Esophagus muscularis mucosa (tissue), 4 donors: ENCODE results near the gene OXCT2. TPM values are rescaled to one million over a fixed set of nuclear protein-coding genes. Genes with fewer than 3 reads are reported as not detected.
"Not testable (repeated sequence)": the region's sequence is repeated elsewhere in the genome, so short reads cannot be mapped to it uniquely, and the experiment has no call there.

Source experiments
- DNase-seq: peaks from one replicate; pipeline ENCODE4 v3.0.0-alpha.2; 2017; ENCODE audit errors: extremely low spot score
- H3K27ac ChIP-seq, 4 donors: fragments of 200-600 bp; sonication (generic); replicated peaks in 1 of 4; 1 replicate in 3 of 4; 2 replicates in 1 of 4; pipeline ENCODE4 v1.5.1; 2016 to 2019; ENCODE audit warnings: mild to moderate bottlenecking in 1 of 4
- H3K27me3 ChIP-seq, 4 donors: fragments of 200-600 bp; sonication (generic); one replicate each; pipeline versions ENCODE4 v1.5.1 to v1.6.0; 2016 to 2019
- H3K36me3 ChIP-seq, 4 donors: fragments of 200-600 bp; sonication (generic); one replicate each; pipeline ENCODE4 v1.5.1; 2016 to 2019
- H3K4me1 ChIP-seq, 4 donors: fragments of 200-600 bp; sonication (generic); one replicate each; pipeline ENCODE4 v1.5.1; 2016 to 2019
- H3K4me3 ChIP-seq, 4 donors: fragments of 200-600 bp; sonication (generic); 1 replicate in 2 of 4; 2 replicates in 2 of 4; pipeline ENCODE4 v1.5.1; 2016 to 2019; ENCODE audit warnings: mild to moderate bottlenecking in 4 of 4, moderate library complexity in 1 of 4
- H3K9me3 ChIP-seq, 4 donors: fragments of 200-600 bp; sonication (generic); 1 replicate in 3 of 4; 2 replicates in 1 of 4; pipeline ENCODE4 v1.5.1; 2016 to 2019
- EP300 ChIP-seq: sonication (generic); formaldehyde crosslinking; IDR thresholded peaks from one replicate; pipeline ENCODE4 v1.6.1; 2017; ENCODE audit warnings: antibody characterized with exemption
- POLR2A ChIP-seq: fragments of 450-650 bp; IDR thresholded peaks from one replicate; pipeline ENCODE4 v1.6.1; 2017; ENCODE audit warnings: antibody characterized with exemption, moderate library complexity, mild to moderate bottlenecking, low read depth
- POLR2AphosphoS5 ChIP-seq, 2 donors: sonication (generic); formaldehyde crosslinking; IDR thresholded peaks; one replicate each; pipeline ENCODE4 v1.6.1; 2017; ENCODE audit warnings: antibody characterized with exemption in 2 of 2
- WGBS: methylation state at CpG from one replicate; pipeline ENCODE4 v1.1.5; 2018; 5-methylcytosine and 5-hydroxymethylcytosine counted together
- intact Hi-C: fragments of 100-400 bp; cut with DNase I; formaldehyde crosslinking; loops from one replicate; pipeline ENCODE4 v1.15.1; 2023
- total RNA-seq, 4 donors: library from RNA; depleted of rRNA; stranded (reverse); fragments of >200 nt; gene quantifications; one replicate each; pipeline versions ENCODE4 v1.1.0 to v1.2.1, GENCODE V29; 2016
- TF ChIP-seq, protein P1 (sequence below), 3 experiments: fragments of 200-600 bp in 2 of 3; fragments of 450-650 bp in 1 of 3; sonication (generic) in 2 of 3; IDR thresholded peaks; one replicate each; pipeline ENCODE4 v1.5.1; 2017 to 2019; ENCODE audit warnings: antibody characterized with exemption in 3 of 3, mild to moderate bottlenecking in 2 of 3, moderate library complexity in 1 of 3

The OXCT2 gene
- total RNA-seq, 4 donors from 2014 or later, result 0.65 to 1.4 (median 0.83) TPM

DNA sequence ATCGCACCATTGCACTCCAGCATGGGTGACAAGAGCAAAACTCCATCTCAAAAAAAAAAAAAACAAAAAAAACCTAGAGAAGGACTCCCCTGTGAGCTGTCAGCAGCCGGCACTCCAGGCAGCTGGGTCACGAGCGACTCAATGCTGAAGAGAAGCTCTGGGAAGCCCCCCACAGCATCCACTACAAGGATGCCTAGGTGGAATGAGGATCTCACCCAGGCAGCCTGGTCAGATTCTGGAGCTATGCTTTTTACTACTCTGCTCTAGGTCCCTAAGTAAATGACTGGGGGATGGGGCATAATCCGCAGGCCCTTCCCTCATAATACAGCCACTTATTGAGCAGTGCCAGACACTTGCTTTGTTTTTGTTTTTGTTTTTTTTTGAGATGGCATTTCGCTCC lies 11.0 kb upstream of the OXCT2 start:
- 90% methylated on average over 6 of the region's 6 CpGs for WGBS
- peaks cover 0 to 9% (median 0%) of the 10 kb centered on the region in 4 donors for H3K27me3 ChIP-seq
- no peak overlapping the region for H3K27ac ChIP-seq
- no peak overlapping the region for H3K4me3 ChIP-seq
- no peaks in the 10 kb centered on the region for H3K4me1 ChIP-seq
- no peak for TF ChIP-seq POLR2A
- TF ChIP-seq, protein P1, sequence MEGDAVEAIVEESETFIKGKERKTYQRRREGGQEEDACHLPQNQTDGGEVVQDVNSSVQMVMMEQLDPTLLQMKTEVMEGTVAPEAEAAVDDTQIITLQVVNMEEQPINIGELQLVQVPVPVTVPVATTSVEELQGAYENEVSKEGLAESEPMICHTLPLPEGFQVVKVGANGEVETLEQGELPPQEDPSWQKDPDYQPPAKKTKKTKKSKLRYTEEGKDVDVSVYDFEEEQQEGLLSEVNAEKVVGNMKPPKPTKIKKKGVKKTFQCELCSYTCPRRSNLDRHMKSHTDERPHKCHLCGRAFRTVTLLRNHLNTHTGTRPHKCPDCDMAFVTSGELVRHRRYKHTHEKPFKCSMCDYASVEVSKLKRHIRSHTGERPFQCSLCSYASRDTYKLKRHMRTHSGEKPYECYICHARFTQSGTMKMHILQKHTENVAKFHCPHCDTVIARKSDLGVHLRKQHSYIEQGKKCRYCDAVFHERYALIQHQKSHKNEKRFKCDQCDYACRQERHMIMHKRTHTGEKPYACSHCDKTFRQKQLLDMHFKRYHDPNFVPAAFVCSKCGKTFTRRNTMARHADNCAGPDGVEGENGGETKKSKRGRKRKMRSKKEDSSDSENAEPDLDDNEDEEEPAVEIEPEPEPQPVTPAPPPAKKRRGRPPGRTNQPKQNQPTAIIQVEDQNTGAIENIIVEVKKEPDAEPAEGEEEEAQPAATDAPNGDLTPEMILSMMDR (IDR thresholded peaks at IDR 0.05), result no peak
- no peak for TF ChIP-seq EP300
- TF ChIP-seq POLR2AphosphoS5 (IDR thresholded peaks at IDR 0.05), result no peak
- no peak for DNase-seq
- intact Hi-C loops, result no loop called here
- no peaks in the 10 kb centered on the region for H3K36me3 ChIP-seq
- H3K9me3 ChIP-seq, result no peaks in the 10 kb centered on the region

DNA sequence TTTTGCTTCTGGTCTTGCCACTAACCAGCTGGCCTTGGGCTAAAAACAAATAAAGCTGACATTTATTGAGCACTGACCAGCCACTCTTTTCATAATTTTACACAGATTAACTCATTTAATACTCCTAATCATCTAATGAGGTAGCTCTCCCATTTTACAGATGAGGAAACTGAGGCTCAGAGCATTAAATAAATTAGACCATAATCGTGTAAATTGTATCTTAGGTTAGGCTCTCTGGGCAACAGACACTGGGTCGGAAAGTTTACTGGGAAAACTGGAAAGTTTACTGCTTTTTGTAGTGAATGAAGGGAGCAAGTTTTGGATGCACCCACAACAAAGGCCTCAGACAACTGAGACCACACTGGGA lies 10.2 kb upstream of the OXCT2 start:
- Histone ChIP-seq H3K36me3 (no peaks in the 10 kb centered on the region), H3K4me3 (no peak overlapping the region), H3K27ac (no peak overlapping the region), H3K9me3 (no peaks in the 10 kb centered on the region), H3K4me1 (no peaks in the 10 kb centered on the region), H3K27me3 (peaks cover 0 to 4% (median 0%) of the 10 kb centered on the region in 4 donors)
- DNase-seq, result no peak
- TF ChIP-seq, protein P1 (IDR thresholded peaks at IDR 0.05), result no peak
- TF ChIP-seq POLR2A, result no peak
- TF ChIP-seq POLR2AphosphoS5 (IDR thresholded peaks at IDR 0.05), result no peak
- no peak for TF ChIP-seq EP300
- intact Hi-C loops, result no loop called here
- 87% methylated on average over 2 of the region's 2 CpGs for WGBS

DNA sequence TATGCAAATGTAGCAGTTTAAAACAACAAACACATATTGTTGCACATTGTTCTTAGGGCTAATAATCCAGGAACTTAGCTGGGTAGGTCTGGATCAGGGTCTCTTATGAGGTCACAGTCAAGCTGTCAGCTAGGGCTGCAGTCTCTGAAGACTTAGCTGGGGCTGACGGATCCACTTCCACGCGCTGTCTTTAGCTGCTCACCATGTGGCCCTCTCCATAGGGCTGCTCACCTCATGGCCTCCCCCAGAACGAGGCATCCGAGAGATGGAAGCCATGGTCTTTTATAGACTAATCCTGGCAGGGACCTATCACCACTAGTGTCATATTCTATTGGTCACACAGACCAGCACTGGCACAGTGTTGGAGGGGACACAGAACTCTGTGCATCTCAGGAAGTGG lies 8.7 kb upstream of the OXCT2 start:
- intact Hi-C loops, result no loop called here
- DNase-seq, result no peak
- Histone ChIP-seq H3K27ac (no peak overlapping the region), H3K4me3 (no peak overlapping the region), H3K4me1 (no peaks in the 10 kb centered on the region), H3K36me3 (no peaks in the 10 kb centered on the region), H3K27me3 (peaks cover 0 to 8% (median 0%) of the 10 kb centered on the region in 4 donors), H3K9me3 (no peaks in the 10 kb centered on the region)
- 60% methylated on average over 1 of the region's 5 CpGs for WGBS
- TF ChIP-seq POLR2AphosphoS5 (IDR thresholded peaks at IDR 0.05), result no peak
- TF ChIP-seq, protein P1 (IDR thresholded peaks at IDR 0.05), result no peak
- TF ChIP-seq EP300, result no peak
- TF ChIP-seq POLR2A, result no peak

DNA sequence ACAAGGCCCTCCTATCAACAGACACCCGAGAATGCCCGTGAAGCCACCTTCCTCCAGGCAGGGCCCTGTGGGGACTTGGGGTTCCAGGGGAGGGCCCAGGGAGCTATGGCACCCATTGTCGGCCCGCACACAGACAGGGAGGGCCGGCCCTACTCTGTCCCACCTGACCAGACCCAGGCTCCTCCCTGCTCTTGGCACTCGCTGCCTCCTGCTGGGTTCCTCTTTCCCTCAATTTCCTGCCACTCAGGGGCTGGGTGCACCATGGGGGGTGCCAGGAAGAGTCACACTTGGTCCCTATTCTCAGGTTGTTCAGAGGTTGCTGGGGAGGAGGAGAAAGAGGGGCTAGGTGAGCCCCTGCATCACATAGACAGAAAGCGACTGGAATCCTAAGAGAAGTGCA lies 8.0 kb upstream of the OXCT2 start:
- Histone ChIP-seq H3K27ac (no peak overlapping the region), H3K36me3 (no peaks in the 10 kb centered on the region), H3K27me3 (peaks cover 0 to 8% (median 0%) of the 10 kb centered on the region in 4 donors), H3K4me1 (no peaks in the 10 kb centered on the region), H3K9me3 (no peaks in the 10 kb centered on the region), H3K4me3 (no peak overlapping the region)
- DNase-seq, result no peak
- WGBS, result 86% methylated on average over 4 of the region's 7 CpGs
- intact Hi-C loops, result no loop called here
- TF ChIP-seq EP300 (no peak), POLR2A (no peak), POLR2AphosphoS5 (IDR thresholded peaks at IDR 0.05) (no peak)
- TF ChIP-seq, protein P1 (IDR thresholded peaks at IDR 0.05), result no peak

DNA sequence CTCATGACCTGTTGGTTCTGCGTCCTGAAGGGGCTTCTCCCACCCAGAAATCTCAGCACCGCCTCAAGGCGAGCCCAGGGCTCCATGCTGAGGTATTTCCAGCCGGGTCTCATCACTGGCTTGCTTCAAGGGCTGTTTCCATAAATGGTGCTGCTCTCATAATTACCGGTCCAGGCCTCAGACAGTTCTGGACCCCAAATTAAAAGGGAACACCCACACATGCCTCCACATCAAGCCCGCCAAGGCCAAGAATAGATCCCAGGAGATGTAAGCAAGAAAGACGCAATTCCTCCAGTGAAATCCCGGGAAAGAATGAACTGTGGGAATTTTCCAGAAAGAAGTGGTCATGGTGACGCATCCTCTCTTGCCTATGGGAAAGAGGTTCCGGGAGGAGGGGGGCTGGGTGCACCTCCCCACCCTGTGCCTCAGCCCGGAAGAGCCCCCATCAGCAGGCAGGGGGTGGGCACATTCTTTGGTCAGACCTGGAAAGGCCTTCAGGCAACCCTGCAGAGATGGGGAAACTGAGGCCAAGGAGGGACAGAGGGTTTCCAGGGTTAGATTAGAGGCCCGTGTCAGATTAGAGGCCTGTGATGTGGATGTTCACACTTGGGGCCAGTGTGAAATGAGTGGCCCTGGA lies 7.4 kb upstream of the OXCT2 start:
- H3K4me1 ChIP-seq, H3K9me3 ChIP-seq, intact Hi-C loops, DNase-seq, H3K27ac ChIP-seq, H3K36me3 ChIP-seq, H3K27me3 ChIP-seq, H3K4me3 ChIP-seq: not testable (repeated sequence)
- WGBS, result 73% methylated on average over 11 of the region's 12 CpGs

DNA sequence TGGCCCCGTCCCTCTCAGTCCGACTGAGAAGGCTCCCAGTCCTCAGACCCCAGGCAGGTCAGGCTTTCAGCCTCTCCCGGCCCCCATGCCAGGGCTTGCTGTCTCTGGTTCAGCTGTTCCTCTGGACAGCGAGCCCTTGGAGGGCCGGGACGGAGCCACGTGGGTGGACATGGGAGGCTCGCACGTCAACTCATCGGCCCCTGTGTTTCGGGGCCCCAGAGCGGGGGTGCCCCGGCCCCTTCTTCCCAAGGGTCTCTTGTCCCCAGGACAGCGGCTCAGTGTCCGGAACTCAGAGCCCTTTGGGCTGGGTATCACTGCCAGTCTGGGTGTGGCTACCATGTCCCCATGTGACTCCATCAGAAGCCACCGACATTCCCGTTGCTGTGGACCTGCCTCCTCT lies 6.7 kb upstream of the OXCT2 start:
- H3K9me3 ChIP-seq, H3K4me1 ChIP-seq, H3K27ac ChIP-seq, H3K36me3 ChIP-seq, H3K4me3 ChIP-seq, H3K27me3 ChIP-seq, intact Hi-C loops, DNase-seq: not testable (repeated sequence)
- 90% methylated on average over 11 of the region's 17 CpGs for WGBS
